Endothelial cell of umbilical vein (primary cell): Measurements from ENCODE around the gene BDKRB2. TPM values are rescaled to one million over a fixed set of nuclear protein-coding genes. Genes with fewer than 3 reads are reported as not detected.

ENCODE experiments used
- BruUV-seq: library from RNA; stranded (reverse); fragments of 400-500 nt; replicated peaks from 2 replicates; lab custom pipeline; 2021; lab: Mats Ljungman, UMichigan
- CTCF ChIA-PET: fragments of 300-600, 350-600 bp; sonication (Branson Sonifier 250); formaldehyde crosslinking; loops from one replicate; lab custom pipeline; 2021; ENCODE audit warnings: antibody characterized with exemption, inconsistent platforms; lab: Charles Lee
- POLR2A ChIA-PET: fragments of 300-600, 350-600 bp; sonication (Branson Sonifier 250); formaldehyde crosslinking; loops from one replicate; lab custom pipeline; 2021; ENCODE audit warnings: antibody characterized with exemption, inconsistent platforms; lab: Charles Lee
- DNase-seq: peaks from one replicate; pipeline ENCODE4 v3.0.0-alpha.2; 2011; ENCODE audit warnings: low read depth, low spot score
- FAIRE-seq: peaks from 2 replicates; lab custom pipeline; 2011; peaks lifted over from hg19 to GRCh38; lab: Jason Lieb, UNC
- H2AFZ ChIP-seq: 2 replicates; pipeline ENCODE4 v1.6.0; 2012; ENCODE audit warnings: low read depth, low read length, control low read depth, inconsistent platforms
- H3K27ac ChIP-seq: 2 replicates; pipeline ENCODE4 v1.5.1; 2011; ENCODE audit warnings: low read depth, mild to moderate bottlenecking, control low read depth, low read length, moderate library complexity; ENCODE audit not compliant: insufficient read depth
- H3K27me3 ChIP-seq, 2 experiments: 2 replicates each; pipeline versions ENCODE4 v1.6.0 to v1.6.1; 2011; ENCODE audit warnings: low read length in 2 of 2, mixed read lengths in 1 of 2; ENCODE audit not compliant: control insufficient read depth in 2 of 2, insufficient read depth in 2 of 2
- H3K36me3 ChIP-seq, 2 experiments: 2 replicates in 1 of 2; 3 replicates in 1 of 2; pipeline ENCODE4 v1.5.1; 2011; ENCODE audit warnings: low read length in 2 of 2, mild to moderate bottlenecking in 1 of 2, moderate library complexity in 1 of 2; ENCODE audit not compliant: control insufficient read depth in 2 of 2, insufficient read depth in 2 of 2; ENCODE audit errors: extremely low read depth in 1 of 2
- H3K4me1 ChIP-seq: 3 replicates; pipeline ENCODE4 v1.5.1; 2011; ENCODE audit warnings: mild to moderate bottlenecking, low read length; ENCODE audit not compliant: control insufficient read depth, insufficient read depth; ENCODE audit errors: extremely low read depth
- H3K4me2 ChIP-seq: 2 replicates; pipeline ENCODE4 v1.6.1; 2011; ENCODE audit warnings: low read length, control low read depth, mixed read lengths; ENCODE audit not compliant: insufficient read depth
- H3K4me3 ChIP-seq, 3 experiments: fragments of 200-600 bp in 1 of 3; sonication (generic), shearing (Covaris generic) in 1 of 3; replicated peaks in 1 of 3; 2 replicates each; pipeline ENCODE4 v1.5.1; 2011 to 2016; ENCODE audit warnings: control low read depth in 3 of 3, low read length in 3 of 3, mild to moderate bottlenecking in 2 of 3, inconsistent platforms in 1 of 3, low read depth in 1 of 3, moderate library complexity in 1 of 3; ENCODE audit not compliant: insufficient read depth in 1 of 3
- H3K79me2 ChIP-seq: 2 replicates; pipeline ENCODE4 v1.6.0; 2012; ENCODE audit warnings: low read length, inconsistent platforms; ENCODE audit not compliant: control insufficient read depth, insufficient read depth
- H3K9ac ChIP-seq: replicated peaks from 2 replicates; pipeline ENCODE3; 2011; ENCODE audit warnings: low read length, control low read depth; ENCODE audit not compliant: insufficient read depth; ENCODE audit errors: extremely low read depth
- H3K9me1 ChIP-seq: replicated peaks from 3 replicates; pipeline ENCODE4 v1.6.0; 2011; ENCODE audit warnings: mild to moderate bottlenecking, low read length; ENCODE audit not compliant: control insufficient read depth, insufficient read depth; ENCODE audit errors: extremely low read depth
- H3K9me3 ChIP-seq: replicated peaks from 2 replicates; pipeline ENCODE4 v1.5.1; 2012; ENCODE audit warnings: low read length, inconsistent platforms; ENCODE audit not compliant: control insufficient read depth, insufficient read depth
- H4K20me1 ChIP-seq: replicated peaks from 2 replicates; pipeline ENCODE3; 2011; ENCODE audit warnings: mild to moderate bottlenecking, low read length; ENCODE audit not compliant: control insufficient read depth, insufficient read depth; ENCODE audit errors: extremely low read depth
- CTCF ChIP-seq, 2 donors: IDR thresholded peaks; 1 replicate in 1 of 2; 2 replicates in 1 of 2; pipeline ENCODE4 v1.5.1; 2011; ENCODE audit warnings: low read length in 2 of 2, mild to moderate bottlenecking in 2 of 2, moderate library complexity in 2 of 2, control low read depth in 1 of 2, inconsistent platforms in 1 of 2, low read depth in 1 of 2; ENCODE audit not compliant: insufficient read depth in 1 of 2; ENCODE audit errors: extremely low read depth in 1 of 2
- EZH2 ChIP-seq: IDR thresholded peaks from 2 replicates; pipeline ENCODE4 v1.6.1; 2012; ENCODE audit warnings: borderline replicate concordance, low read depth, mild to moderate bottlenecking, moderate library complexity, low read length, inconsistent platforms; ENCODE audit not compliant: severe bottlenecking
- FOS ChIP-seq: IDR thresholded peaks from 2 replicates; pipeline ENCODE4 v1.6.1; 2011; ENCODE audit warnings: mild to moderate bottlenecking, low read length, moderate library complexity, borderline replicate concordance; ENCODE audit not compliant: insufficient read depth
- GATA2 ChIP-seq: IDR thresholded peaks from 2 replicates; pipeline ENCODE4 v1.7.0; 2011; ENCODE audit warnings: low read depth, mild to moderate bottlenecking, moderate library complexity, mixed read lengths, low read length; ENCODE audit not compliant: insufficient read length, insufficient read depth
- JUN ChIP-seq: IDR thresholded peaks from 2 replicates; pipeline ENCODE4 v1.6.1; 2011; ENCODE audit warnings: borderline replicate concordance, low read depth; ENCODE audit not compliant: insufficient read length, insufficient read depth
- MAX ChIP-seq: IDR thresholded peaks from 2 replicates; pipeline ENCODE4 v1.6.1; 2011; ENCODE audit not compliant: insufficient read depth, insufficient read length
- MYC ChIP-seq: IDR thresholded peaks from one replicate; pipeline ENCODE4 v1.6.1; 2011; ENCODE audit warnings: mild to moderate bottlenecking, low read depth, low read length
- POLR2A ChIP-seq: IDR thresholded peaks from 2 replicates; pipeline ENCODE4 v1.6.1; 2012; ENCODE audit warnings: low read depth, mild to moderate bottlenecking, control low read depth, low read length
- POLR2AphosphoS5 ChIP-seq: IDR thresholded peaks from 2 replicates; pipeline ENCODE4 v1.6.1; 2012; ENCODE audit warnings: low read depth, mild to moderate bottlenecking, control low read depth, low read length, moderate library complexity; ENCODE audit not compliant: insufficient read depth
- dilution Hi-C: fragments of 300-500 bp; cut with MboI; formaldehyde crosslinking; loops from one replicate; pipeline ENCODE4 v1.15.0; 2019; ENCODE audit warnings: low sequenced_read_pairs; ENCODE audit not compliant: extremely low pct_ligation_motif_present
- intact Hi-C: fragments of 100-400 bp; cut with micrococcal nuclease; formaldehyde crosslinking; loops from one replicate; pipeline ENCODE4 v1.10.0; 2022
- polyA plus RNA-seq, 4 experiments: library from polyadenylated mRNA; depleted of rRNA in 3 of 4; stranded (reverse) in 3 of 4; unstranded in 1 of 4; fragments of >200 nt; gene quantifications; 2 replicates each; pipeline versions ENCODE4 v1.2.1 to v1.2.3, GENCODE V29; 2011 to 2012; ENCODE audit warnings: missing spikeins in 1 of 4
- total RNA-seq: library from RNA; stranded (reverse); gene quantifications from 2 replicates; pipeline ENCODE4 v1.2.3, GENCODE V29; 2021

BDKRB2 gene
- total and polyA plus RNA-seq, 2 donors (not counting 3 experiments of a cell fraction or from before 2014, with no cell fraction given): 0.22 to 0.77 TPM

GRCh38 chr14:96229315-96229714 is 24.7 kb downstream of the BDKRB2 start:
- intact Hi-C loops: no loop called here
- Histone ChIP-seq H3K9ac (no peak overlapping the region), H3K9me3 (no peaks in the 10 kb centered on the region), H3K4me1 (no peaks in the 10 kb centered on the region), H3K4me3 (no peak overlapping the region), H2AFZ (no peak overlapping the region), H3K4me2 (no peak overlapping the region), H4K20me1 (no peaks in the 10 kb centered on the region), H3K36me3 (no peaks in the 10 kb centered on the region), H3K27ac (no peak overlapping the region), H3K27me3 (no peaks in the 10 kb centered on the region), H3K79me2 (no peaks in the 10 kb centered on the region), H3K9me1 (no peaks in the 10 kb centered on the region)
- FAIRE-seq (no peak), DNase-seq (no peak)
- POLR2A ChIA-PET: no interaction called here
- dilution Hi-C loops: no loop called here
- BruUV-seq: no TSS peak
- no peak for TF ChIP-seq EZH2
- no peak for TF ChIP-seq MYC
- no peak for TF ChIP-seq CTCF (IDR thresholded peaks at IDR 0.05; ENCODE audit: extremely low read depth in 1 of 2, insufficient read depth in 1 of 2, low read depth in 1 of 2, low read length in 2 of 2)
- TF ChIP-seq POLR2A: no peak
- no peak for TF ChIP-seq JUN
- TF ChIP-seq POLR2AphosphoS5: no peak
- TF ChIP-seq FOS: no peak
- TF ChIP-seq GATA2: no peak
- TF ChIP-seq MAX: no peak
- CTCF ChIA-PET: no interaction called here
